ENCODE data around the gene RABAC1.
"Not testable (repeated sequence)": the region's sequence is repeated elsewhere in the genome, so short reads cannot be mapped to it uniquely, and the experiment has no call there.

RABAC1 gene

DNA sequence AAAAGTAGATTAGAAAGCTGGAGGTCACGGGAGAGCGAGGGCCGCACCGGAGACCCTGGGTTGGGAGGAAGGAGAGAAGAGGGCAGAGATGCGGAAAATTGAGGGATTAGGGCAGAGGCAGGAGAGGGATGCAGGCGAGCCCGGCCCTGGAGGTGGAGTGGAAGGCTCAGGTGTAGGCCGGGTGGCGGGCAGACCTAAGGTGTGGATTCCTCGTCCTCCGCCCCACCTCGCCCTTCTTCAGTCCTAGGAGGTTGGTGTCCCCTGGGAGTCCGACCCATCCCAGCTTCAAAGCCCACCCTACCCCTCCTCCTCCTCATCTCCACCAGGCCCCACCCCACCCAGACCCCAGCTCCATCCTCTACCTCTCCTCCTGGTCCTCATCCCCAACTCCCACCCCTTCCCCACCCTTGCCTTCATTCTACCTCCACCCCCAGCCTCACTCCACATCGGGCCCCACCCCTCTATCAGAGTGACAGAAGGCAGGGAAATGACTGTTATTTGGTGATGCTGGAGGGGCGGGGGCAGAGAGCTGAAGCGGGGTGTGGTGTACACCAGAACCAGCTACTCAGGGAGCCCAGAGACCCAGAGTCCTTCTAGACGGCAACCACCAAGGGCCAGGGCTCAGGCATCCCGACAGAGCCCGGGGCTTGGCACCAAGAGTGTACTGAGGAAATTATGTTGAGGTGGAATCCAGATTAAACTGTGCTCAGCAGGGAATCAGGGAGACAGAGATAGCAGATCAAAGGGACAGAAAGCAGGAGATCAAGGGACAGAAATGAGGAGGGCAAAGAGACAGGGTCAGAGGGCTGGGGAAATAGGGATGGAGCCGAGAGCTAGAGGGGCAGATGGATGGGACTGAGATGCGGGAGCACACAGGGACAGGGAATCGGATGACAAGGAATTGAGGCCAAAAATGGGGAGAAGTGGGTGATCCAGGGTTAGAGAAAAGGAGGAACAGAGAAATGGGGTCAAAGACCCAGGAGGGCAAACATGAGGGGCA lies 37.2 kb downstream of the RABAC1 start:
- Histone ChIP-seq H3K4me1 (ENCODE audit: control insufficient read depth, insufficient read depth, low read length) (peaks cover 12% of the 10 kb centered on the region), H3K27ac (ENCODE audit: insufficient read depth, low read depth, low read length, poor library complexity, severe bottlenecking) (no peak overlapping the region), H3K27me3 (ENCODE audit: control insufficient read depth, insufficient read depth, low read length, poor library complexity, severe bottlenecking) (peaks cover 100% of the 10 kb centered on the region), H3K9me3 (ENCODE audit: control insufficient read depth, low read length) (no peaks in the 10 kb centered on the region), H3K4me3 (ENCODE audit: insufficient read depth, low read depth, low read length) (no peak overlapping the region), H3K36me3 (ENCODE audit: control insufficient read depth, insufficient read depth, low read length) (no peaks in the 10 kb centered on the region)
- WGBS, 2 experiments, result 16 to 17% methylated on average over 21 to 22 of the region's 22 CpGs

DNA sequence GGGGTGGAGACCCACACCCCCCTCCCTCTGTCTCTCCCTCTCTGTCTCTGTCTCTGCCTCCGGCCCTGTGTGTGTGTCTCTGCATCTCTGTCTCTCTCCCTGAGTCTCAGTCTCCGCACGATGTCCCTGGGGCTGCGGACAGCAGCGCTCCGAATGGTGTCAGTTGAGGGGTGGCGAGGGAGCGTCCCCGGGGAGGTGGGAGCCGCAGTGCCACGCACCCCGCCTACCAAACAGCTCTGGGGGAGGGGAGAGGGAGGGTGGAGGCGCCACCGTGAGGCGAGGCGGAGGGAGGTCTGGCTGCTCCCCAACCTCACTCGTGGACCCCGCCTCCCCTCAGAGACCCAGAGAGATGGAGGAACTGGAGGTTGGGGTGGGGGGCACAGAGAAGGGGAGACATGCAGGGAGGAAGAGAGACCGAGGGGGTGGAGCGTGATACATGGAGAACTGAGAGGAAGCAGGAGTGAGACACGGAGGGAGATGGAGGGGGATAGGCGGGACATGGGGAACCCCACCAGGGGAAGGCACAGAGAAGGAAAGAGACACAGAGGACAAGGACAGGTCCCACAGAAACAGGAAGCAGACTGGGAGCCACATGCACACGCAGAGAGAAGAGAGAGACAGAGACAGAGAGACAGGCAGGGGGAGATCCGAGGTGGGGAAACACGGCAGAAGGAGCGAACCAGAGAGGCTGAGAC lies 38.1 kb downstream of the RABAC1 start:
- 17 to 21% methylated on average over 26 of the region's 26 CpGs for WGBS, 2 experiments
- Histone ChIP-seq H3K9me3 (ENCODE audit: control insufficient read depth, low read length) (no peaks in the 10 kb centered on the region), H3K27me3 (ENCODE audit: control insufficient read depth, insufficient read depth, low read length, poor library complexity, severe bottlenecking) (peaks cover 100% of the 10 kb centered on the region), H3K36me3 (ENCODE audit: control insufficient read depth, insufficient read depth, low read length) (no peaks in the 10 kb centered on the region), H3K27ac (ENCODE audit: insufficient read depth, low read depth, low read length, poor library complexity, severe bottlenecking) (no peak overlapping the region), H3K4me1 (ENCODE audit: control insufficient read depth, insufficient read depth, low read length) (peaks cover 12% of the 10 kb centered on the region), H3K4me3 (ENCODE audit: insufficient read depth, low read depth, low read length) (no peak overlapping the region)

DNA sequence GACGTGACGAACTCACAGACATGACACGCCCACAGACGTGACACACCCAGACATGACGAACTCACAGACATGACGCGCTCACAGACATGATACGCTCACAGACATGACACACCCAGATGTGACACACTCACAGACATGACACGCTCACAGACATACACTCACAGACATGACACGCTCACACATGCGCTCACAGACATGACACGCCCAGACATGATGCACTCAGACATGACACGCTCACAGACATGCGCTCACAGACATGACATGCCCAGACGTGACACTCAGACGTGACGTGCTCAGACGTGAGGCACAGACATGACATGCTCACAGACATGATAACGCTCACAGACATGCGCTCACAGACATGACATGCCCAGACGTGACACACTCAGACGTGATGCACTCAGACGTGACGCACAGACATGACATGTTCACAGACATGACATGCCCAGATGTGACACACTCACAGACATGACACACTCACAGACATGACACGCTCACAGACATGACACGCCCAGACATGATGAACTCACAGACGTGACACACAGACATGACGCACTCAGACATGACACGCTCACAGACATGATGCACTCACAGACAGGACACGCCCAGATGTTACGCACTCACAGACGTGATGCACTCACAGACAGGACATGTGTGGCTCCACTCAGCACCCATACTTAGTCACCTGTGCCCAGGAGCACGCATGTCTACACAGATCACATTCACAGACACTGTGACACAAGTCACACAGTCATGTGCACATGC lies 39.0 kb downstream of the RABAC1 start:
- Histone ChIP-seq H3K4me3 (ENCODE audit: insufficient read depth, low read depth, low read length) (no peak overlapping the region), H3K36me3 (ENCODE audit: control insufficient read depth, insufficient read depth, low read length) (no peaks in the 10 kb centered on the region)
- 92% methylated on average over 33 of the region's 33 CpGs for WGBS, 2 experiments

DNA sequence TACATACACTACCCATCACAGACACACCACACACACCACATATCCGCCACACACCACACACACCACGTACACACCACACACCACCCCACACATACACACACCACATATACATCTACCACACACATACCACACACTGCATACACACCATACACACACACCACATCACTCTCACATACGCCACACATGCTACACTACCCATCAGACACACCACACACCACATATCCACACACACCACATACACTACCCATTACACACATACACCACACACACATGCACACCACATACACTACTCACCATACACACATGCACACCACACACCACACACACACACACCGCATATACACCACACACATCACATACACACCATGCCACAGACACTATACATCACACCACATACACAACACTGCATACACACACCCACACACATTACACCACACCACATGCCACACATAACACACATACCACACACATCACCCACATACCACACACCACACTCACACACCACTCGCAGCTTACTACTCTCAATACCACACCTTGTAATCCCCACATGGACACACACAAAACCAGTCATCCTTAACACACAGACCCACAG lies 40.4 kb downstream of the RABAC1 start:
- WGBS, 2 experiments, result 86 to 89% methylated on average over 5 of the region's 5 CpGs
- H3K27ac ChIP-seq (ENCODE audit: insufficient read depth, low read depth, low read length, poor library complexity, severe bottlenecking), result no peak overlapping the region
- peaks cover 100% of the 10 kb centered on the region for H3K27me3 ChIP-seq (ENCODE audit: control insufficient read depth, insufficient read depth, low read length, poor library complexity, severe bottlenecking)
- H3K4me3 ChIP-seq (ENCODE audit: insufficient read depth, low read depth, low read length), result no peak overlapping the region
- peaks cover 12% of the 10 kb centered on the region for H3K4me1 ChIP-seq (ENCODE audit: control insufficient read depth, insufficient read depth, low read length)
- no peaks in the 10 kb centered on the region for H3K36me3 ChIP-seq (ENCODE audit: control insufficient read depth, insufficient read depth, low read length)
- no peaks in the 10 kb centered on the region for H3K9me3 ChIP-seq (ENCODE audit: control insufficient read depth, low read length)

More for the DNA sequence above, 39.0 kb downstream of the RABAC1 start:
- peaks cover 12% of the 10 kb centered on the region for H3K4me1 ChIP-seq (ENCODE audit: control insufficient read depth, insufficient read depth, low read length)
- no peak overlapping the region for H3K27ac ChIP-seq (ENCODE audit: insufficient read depth, low read depth, low read length, poor library complexity, severe bottlenecking)
- no peaks in the 10 kb centered on the region for H3K9me3 ChIP-seq (ENCODE audit: control insufficient read depth, low read length)
- peaks cover 100% of the 10 kb centered on the region for H3K27me3 ChIP-seq (ENCODE audit: control insufficient read depth, insufficient read depth, low read length, poor library complexity, severe bottlenecking)

DNA sequence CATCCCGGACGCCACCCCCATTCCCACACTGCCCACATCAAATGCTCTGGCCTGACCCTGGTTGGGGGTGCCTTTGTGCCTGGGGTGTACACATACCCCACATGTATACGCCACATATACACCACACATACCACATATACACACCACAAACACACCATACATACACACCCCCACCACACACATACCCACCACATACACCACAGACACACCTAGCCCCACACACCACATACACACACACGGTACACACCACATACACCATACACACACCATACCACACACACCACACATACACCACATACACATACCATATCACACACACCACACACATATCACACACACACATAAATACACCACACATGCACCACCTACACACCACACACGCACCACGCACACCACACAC lies 41.0 kb downstream of the RABAC1 start:
- no peaks in the 10 kb centered on the region for H3K36me3 ChIP-seq (ENCODE audit: control insufficient read depth, insufficient read depth, low read length)
- H3K4me1 ChIP-seq (ENCODE audit: control insufficient read depth, insufficient read depth, low read length), result peaks cover 18% of the 10 kb centered on the region
- H3K4me3 ChIP-seq (ENCODE audit: insufficient read depth, low read depth, low read length), result no peak overlapping the region
- no peaks in the 10 kb centered on the region for H3K9me3 ChIP-seq (ENCODE audit: control insufficient read depth, low read length)
- H3K27ac ChIP-seq (ENCODE audit: insufficient read depth, low read depth, low read length, poor library complexity, severe bottlenecking), result no peak overlapping the region
- WGBS, 2 experiments, result 80 to 90% methylated on average over 6 of the region's 6 CpGs
- peaks cover 100% of the 10 kb centered on the region for H3K27me3 ChIP-seq (ENCODE audit: control insufficient read depth, insufficient read depth, low read length, poor library complexity, severe bottlenecking)

DNA sequence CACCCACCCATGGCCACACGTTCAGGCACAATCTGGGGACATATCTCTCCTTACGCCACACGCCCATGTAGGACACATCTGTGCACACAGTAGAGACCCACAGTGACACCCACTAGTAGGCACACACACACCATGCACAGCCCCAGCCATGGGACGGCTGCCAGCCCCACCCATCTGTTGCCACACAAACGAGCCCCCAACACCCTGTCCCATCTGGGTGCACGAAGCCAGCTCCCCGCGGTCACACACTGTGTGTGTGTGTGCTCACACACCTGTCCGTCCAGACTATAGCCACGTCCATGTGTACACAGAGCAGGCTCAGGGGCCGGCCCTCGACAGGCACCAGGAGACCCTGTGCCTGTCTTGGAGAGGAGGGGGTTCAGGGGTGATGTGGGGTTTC lies 41.4 kb downstream of the RABAC1 start:
- Histone ChIP-seq H3K36me3 (ENCODE audit: control insufficient read depth, insufficient read depth, low read length) (no peaks in the 10 kb centered on the region), H3K9me3 (ENCODE audit: control insufficient read depth, low read length) (no peaks in the 10 kb centered on the region), H3K27ac (ENCODE audit: insufficient read depth, low read depth, low read length, poor library complexity, severe bottlenecking) (no peak overlapping the region), H3K27me3 (ENCODE audit: control insufficient read depth, insufficient read depth, low read length, poor library complexity, severe bottlenecking) (peaks cover 100% of the 10 kb centered on the region), H3K4me1 (ENCODE audit: control insufficient read depth, insufficient read depth, low read length) (peaks cover 18% of the 10 kb centered on the region), H3K4me3 (ENCODE audit: insufficient read depth, low read depth, low read length) (no peak overlapping the region)
- 77% methylated on average over 12 of the region's 12 CpGs for WGBS, 2 experiments

DNA sequence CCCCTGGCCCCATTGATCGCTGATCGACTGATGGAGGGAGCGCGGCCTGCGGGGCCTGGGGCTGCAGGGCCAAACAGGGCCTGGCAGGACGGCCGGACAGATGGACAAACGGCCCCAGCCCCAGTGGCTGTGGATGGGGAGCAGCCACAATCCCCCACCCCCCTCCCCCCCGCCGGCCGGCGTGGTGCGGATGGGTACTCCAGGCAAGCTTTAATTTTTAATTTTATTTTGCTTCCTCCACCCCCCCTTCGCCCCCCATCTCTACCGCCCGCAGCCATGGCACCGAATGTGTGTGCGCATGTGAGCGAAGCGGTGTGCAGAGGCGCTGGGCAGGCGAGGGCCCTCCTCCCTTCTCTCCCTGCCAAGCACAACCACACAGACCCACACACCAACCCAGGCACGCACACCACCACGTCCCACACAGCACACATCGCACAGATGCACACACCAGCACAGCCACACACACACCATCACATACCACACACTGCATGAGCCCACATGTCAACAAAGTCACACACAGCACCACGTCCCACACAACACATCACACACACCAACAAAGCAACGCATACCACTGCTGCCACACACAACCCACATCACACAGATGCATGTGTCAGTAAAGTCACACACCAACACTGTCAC lies 43.2 kb downstream of the RABAC1 start:
- Histone ChIP-seq H3K27ac (ENCODE audit: insufficient read depth, low read depth, low read length, poor library complexity, severe bottlenecking) (no peak overlapping the region), H3K4me1 (ENCODE audit: control insufficient read depth, insufficient read depth, low read length) (peaks cover 9% of the 10 kb centered on the region), H3K36me3 (ENCODE audit: control insufficient read depth, insufficient read depth, low read length) (no peaks in the 10 kb centered on the region), H3K9me3 (ENCODE audit: control insufficient read depth, low read length) (no peaks in the 10 kb centered on the region), H3K4me3 (ENCODE audit: insufficient read depth, low read depth, low read length) (no peak overlapping the region), H3K27me3 (ENCODE audit: control insufficient read depth, insufficient read depth, low read length, poor library complexity, severe bottlenecking) (peaks cover 100% of the 10 kb centered on the region)
- WGBS, 2 experiments, result 41 to 44% methylated on average over 22 to 26 of the region's 27 CpGs

DNA sequence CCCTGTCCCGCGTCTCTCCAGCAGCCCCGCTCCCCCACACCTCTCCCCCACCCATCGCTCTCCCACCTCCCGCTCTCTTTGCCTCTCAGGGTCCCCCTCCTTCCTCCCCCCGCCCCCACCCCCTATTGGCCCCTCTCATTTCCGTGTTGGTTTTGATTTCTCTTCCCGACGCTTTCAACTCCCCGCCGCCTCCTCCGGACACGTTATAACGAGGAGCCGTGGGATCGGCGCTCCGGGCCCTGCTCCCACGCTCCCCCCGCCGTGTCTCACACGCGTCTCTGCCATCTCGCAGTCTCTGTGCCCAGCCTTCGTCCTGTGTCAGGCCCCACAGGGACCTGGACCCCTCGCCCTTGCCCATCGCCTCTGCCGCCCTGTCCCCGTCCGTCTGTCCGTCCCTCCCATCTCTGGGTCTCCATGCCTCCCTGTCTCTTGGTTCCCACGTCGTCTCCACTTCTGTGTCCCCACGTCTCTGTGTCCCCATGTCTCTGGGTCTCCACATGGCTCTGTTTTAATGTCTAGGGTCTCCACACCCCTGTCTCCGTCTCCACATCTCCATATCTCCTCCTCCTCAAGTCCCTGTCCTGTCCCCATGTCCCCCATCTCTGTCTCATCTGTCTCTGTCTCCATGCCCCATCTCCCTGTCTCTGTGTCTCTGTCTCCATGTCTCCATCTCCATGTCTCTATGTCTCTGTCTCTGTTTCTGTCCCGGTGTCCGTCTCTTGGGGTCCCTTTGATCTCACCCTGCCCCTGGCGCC lies 43.9 kb downstream of the RABAC1 start:
- Histone ChIP-seq H3K27me3 (ENCODE audit: control insufficient read depth, insufficient read depth, low read length, poor library complexity, severe bottlenecking) (peaks cover 100% of the 10 kb centered on the region), H3K27ac (ENCODE audit: insufficient read depth, low read depth, low read length, poor library complexity, severe bottlenecking) (no peak overlapping the region), H3K4me1 (ENCODE audit: control insufficient read depth, insufficient read depth, low read length) (peaks cover 8% of the 10 kb centered on the region), H3K4me3 (ENCODE audit: insufficient read depth, low read depth, low read length) (no peak overlapping the region), H3K9me3 (ENCODE audit: control insufficient read depth, low read length) (no peaks in the 10 kb centered on the region), H3K36me3 (ENCODE audit: control insufficient read depth, insufficient read depth, low read length) (no peaks in the 10 kb centered on the region)
- 8% methylated on average over 37 to 38 of the region's 38 CpGs for WGBS, 2 experiments

DNA sequence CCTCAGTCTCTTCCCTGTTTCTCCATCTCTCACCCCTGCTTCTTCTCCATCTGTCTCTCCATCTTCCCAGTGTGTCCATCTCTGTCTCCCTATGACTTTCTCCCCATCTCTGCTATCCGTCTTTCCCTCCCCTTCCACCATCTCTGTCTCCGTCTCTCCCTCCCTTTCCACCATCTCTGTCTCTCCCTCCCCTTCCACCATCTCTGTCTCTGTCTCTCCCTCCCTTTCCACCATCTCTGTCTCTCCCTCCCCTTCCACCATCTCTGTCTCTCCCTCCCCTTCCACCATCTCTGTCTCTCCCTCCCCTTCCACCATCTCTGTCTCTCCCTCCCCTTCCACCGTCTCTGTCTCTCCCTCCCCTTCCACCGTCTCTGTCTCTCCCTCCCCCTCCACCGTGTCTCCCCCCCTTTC lies 44.7 kb downstream of the RABAC1 start:
- 4 to 6% methylated on average over 2 of the region's 5 CpGs for WGBS, 2 experiments
- not testable (repeated sequence) for H3K27ac ChIP-seq (ENCODE audit: insufficient read depth, low read depth, low read length, poor library complexity, severe bottlenecking); H3K36me3 ChIP-seq (ENCODE audit: control insufficient read depth, insufficient read depth, low read length); H3K4me1 ChIP-seq (ENCODE audit: control insufficient read depth, insufficient read depth, low read length); H3K4me3 ChIP-seq (ENCODE audit: insufficient read depth, low read depth, low read length); H3K9me3 ChIP-seq (ENCODE audit: control insufficient read depth, low read length)
- peaks cover 100% of the 10 kb centered on the region for H3K27me3 ChIP-seq (ENCODE audit: control insufficient read depth, insufficient read depth, low read length, poor library complexity, severe bottlenecking)

Data from ectodermal cell (in vitro differentiated cells).